ENCODE results near the gene HSPBP1.

DNA sequence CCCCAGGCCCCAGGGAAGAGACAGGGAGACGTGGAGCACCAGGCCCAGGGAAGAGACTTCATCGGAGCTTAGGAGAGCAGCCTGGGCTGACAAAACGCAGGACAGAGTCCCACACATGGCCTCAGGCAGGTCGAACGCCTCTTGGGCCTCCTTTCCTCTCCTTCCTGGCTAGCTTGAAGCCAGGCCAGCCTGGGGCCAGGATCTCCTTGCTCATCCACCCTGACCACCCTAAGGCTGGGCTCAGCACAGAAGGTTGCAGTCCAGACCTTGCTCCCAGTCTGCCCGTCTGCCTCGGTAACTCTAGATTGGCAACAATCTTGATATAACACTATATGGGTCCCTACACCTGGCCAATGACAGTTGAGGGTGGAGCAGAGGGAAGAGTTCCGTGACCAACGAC is 31.2 kb downstream of the HSPBP1 start:
- TF ChIP-seq, protein P1, sequence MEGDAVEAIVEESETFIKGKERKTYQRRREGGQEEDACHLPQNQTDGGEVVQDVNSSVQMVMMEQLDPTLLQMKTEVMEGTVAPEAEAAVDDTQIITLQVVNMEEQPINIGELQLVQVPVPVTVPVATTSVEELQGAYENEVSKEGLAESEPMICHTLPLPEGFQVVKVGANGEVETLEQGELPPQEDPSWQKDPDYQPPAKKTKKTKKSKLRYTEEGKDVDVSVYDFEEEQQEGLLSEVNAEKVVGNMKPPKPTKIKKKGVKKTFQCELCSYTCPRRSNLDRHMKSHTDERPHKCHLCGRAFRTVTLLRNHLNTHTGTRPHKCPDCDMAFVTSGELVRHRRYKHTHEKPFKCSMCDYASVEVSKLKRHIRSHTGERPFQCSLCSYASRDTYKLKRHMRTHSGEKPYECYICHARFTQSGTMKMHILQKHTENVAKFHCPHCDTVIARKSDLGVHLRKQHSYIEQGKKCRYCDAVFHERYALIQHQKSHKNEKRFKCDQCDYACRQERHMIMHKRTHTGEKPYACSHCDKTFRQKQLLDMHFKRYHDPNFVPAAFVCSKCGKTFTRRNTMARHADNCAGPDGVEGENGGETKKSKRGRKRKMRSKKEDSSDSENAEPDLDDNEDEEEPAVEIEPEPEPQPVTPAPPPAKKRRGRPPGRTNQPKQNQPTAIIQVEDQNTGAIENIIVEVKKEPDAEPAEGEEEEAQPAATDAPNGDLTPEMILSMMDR (IDR thresholded peaks at IDR 0.05; ENCODE audit: insufficient read depth, low read length): no peak
- TF ChIP-seq, protein P2, sequence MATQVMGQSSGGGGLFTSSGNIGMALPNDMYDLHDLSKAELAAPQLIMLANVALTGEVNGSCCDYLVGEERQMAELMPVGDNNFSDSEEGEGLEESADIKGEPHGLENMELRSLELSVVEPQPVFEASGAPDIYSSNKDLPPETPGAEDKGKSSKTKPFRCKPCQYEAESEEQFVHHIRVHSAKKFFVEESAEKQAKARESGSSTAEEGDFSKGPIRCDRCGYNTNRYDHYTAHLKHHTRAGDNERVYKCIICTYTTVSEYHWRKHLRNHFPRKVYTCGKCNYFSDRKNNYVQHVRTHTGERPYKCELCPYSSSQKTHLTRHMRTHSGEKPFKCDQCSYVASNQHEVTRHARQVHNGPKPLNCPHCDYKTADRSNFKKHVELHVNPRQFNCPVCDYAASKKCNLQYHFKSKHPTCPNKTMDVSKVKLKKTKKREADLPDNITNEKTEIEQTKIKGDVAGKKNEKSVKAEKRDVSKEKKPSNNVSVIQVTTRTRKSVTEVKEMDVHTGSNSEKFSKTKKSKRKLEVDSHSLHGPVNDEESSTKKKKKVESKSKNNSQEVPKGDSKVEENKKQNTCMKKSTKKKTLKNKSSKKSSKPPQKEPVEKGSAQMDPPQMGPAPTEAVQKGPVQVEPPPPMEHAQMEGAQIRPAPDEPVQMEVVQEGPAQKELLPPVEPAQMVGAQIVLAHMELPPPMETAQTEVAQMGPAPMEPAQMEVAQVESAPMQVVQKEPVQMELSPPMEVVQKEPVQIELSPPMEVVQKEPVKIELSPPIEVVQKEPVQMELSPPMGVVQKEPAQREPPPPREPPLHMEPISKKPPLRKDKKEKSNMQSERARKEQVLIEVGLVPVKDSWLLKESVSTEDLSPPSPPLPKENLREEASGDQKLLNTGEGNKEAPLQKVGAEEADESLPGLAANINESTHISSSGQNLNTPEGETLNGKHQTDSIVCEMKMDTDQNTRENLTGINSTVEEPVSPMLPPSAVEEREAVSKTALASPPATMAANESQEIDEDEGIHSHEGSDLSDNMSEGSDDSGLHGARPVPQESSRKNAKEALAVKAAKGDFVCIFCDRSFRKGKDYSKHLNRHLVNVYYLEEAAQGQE (IDR thresholded peaks at IDR 0.05; ENCODE audit: insufficient replicate concordance, low read depth): no peak
- TF ChIP-seq POLR2AphosphoS5 (IDR thresholded peaks at IDR 0.05; ENCODE audit: low read depth) (no peak), GABPA (IDR thresholded peaks at IDR 0.05; ENCODE audit: low read depth) (no peak), SPI1 (IDR thresholded peaks at IDR 0.05; ENCODE audit: borderline replicate concordance, low read depth) (no peak)

Data from HL-60 (cell line).